DND-41 (cell line): ENCODE measurements around the gene CLDN14.

Experiments used
- ATAC-seq: fragments of 200-7000 bp; cut with Tn5 transposase; 3 replicates; pipeline ENCODE4 v1.9.1; 2021; ENCODE audit warnings: low read depth; ENCODE audit not compliant: insufficient read depth
- DNase-seq: peaks from one replicate; pipeline ENCODE4 v3.0.0-alpha.2; 2020
- H2AFZ ChIP-seq: 2 replicates; pipeline ENCODE4 v1.6.0; 2012; ENCODE audit warnings: low read depth, low read length
- H3K27ac ChIP-seq: 2 replicates; pipeline ENCODE4 v1.5.1; 2012; ENCODE audit warnings: low read length, inconsistent platforms
- H3K27me3 ChIP-seq: fragments of 200-600 bp; sonication (generic); 2 replicates; pipeline ENCODE4 v1.6.0; 2012; ENCODE audit warnings: low read length, mild to moderate bottlenecking, inconsistent platforms; ENCODE audit not compliant: insufficient read depth, poor library complexity
- H3K36me3 ChIP-seq: 2 replicates; pipeline ENCODE4 v1.5.1; 2012; ENCODE audit warnings: low read length, inconsistent platforms; ENCODE audit not compliant: insufficient read depth
- H3K4me1 ChIP-seq: 2 replicates; pipeline ENCODE4 v1.5.1; 2012; ENCODE audit warnings: mild to moderate bottlenecking, low read length; ENCODE audit not compliant: insufficient read depth
- H3K4me2 ChIP-seq: 2 replicates; pipeline ENCODE4 v1.6.0; 2012; ENCODE audit warnings: mild to moderate bottlenecking, moderate library complexity, low read length, inconsistent platforms; ENCODE audit not compliant: insufficient read depth
- H3K4me3 ChIP-seq, 2 experiments: fragments of 200-600 bp in 1 of 2; shearing (Covaris generic) in 1 of 2; 2 replicates each; pipeline ENCODE4 v1.5.1; 2012 to 2016; ENCODE audit warnings: inconsistent platforms in 2 of 2, low read length in 2 of 2, mild to moderate bottlenecking in 2 of 2, low read depth in 1 of 2, moderate library complexity in 1 of 2
- H3K79me2 ChIP-seq: 2 replicates; pipeline ENCODE4 v1.6.0; 2012; ENCODE audit warnings: low read length, inconsistent platforms; ENCODE audit not compliant: insufficient read depth
- H3K9ac ChIP-seq: 2 replicates; pipeline ENCODE4 v1.6.0; 2012; ENCODE audit warnings: low read depth, mild to moderate bottlenecking, inconsistent platforms, low read length, moderate library complexity
- H3K9me3 ChIP-seq: 2 replicates; pipeline ENCODE4 v1.5.1; 2012; ENCODE audit warnings: low read length, moderate library complexity, mild to moderate bottlenecking, inconsistent platforms; ENCODE audit not compliant: insufficient read depth, severe bottlenecking
- H4K20me1 ChIP-seq: 2 replicates; pipeline ENCODE4 v1.6.0; 2012; ENCODE audit warnings: low read length; ENCODE audit not compliant: insufficient read depth
- CTCF ChIP-seq: IDR thresholded peaks from 2 replicates; pipeline ENCODE4 v1.5.1; 2012; ENCODE audit warnings: borderline replicate concordance, low read length, moderate library complexity, mild to moderate bottlenecking; ENCODE audit not compliant: poor library complexity, severe bottlenecking; ENCODE audit errors: extremely low read depth
- EZH2 ChIP-seq: IDR thresholded peaks from 3 replicates; pipeline ENCODE4 v1.6.1; 2012; ENCODE audit warnings: borderline replicate concordance, low read depth, mild to moderate bottlenecking, moderate library complexity, low read length, inconsistent platforms; ENCODE audit not compliant: severe bottlenecking

CLDN14 gene

GRCh38 chr21:36502365-36502764 lies 22.4 kb upstream of the CLDN14 start:
- Histone ChIP-seq H3K4me3 (no peak overlapping the region), H3K4me2 (no peak overlapping the region), H3K79me2 (no peaks in the 10 kb centered on the region), H3K36me3 (no peaks in the 10 kb centered on the region), H3K4me1 (no peaks in the 10 kb centered on the region), H3K9me3 (no peaks in the 10 kb centered on the region), H4K20me1 (no peaks in the 10 kb centered on the region), H3K27me3 (no peaks in the 10 kb centered on the region), H2AFZ (no peak overlapping the region), H3K9ac (no peak overlapping the region), H3K27ac (no peak overlapping the region)
- DNase-seq (no peak), ATAC-seq (no peak)
- TF ChIP-seq EZH2 (no peak), CTCF (no peak)

GRCh38 chr21:36501589-36501892 lies 21.6 kb upstream of the CLDN14 start:
- Histone ChIP-seq H3K4me1 (no peaks in the 10 kb centered on the region), H4K20me1 (no peaks in the 10 kb centered on the region), H3K9ac (no peak overlapping the region), H3K36me3 (no peaks in the 10 kb centered on the region), H3K27me3 (no peaks in the 10 kb centered on the region), H3K27ac (no peak overlapping the region), H3K4me2 (no peak overlapping the region), H2AFZ (no peak overlapping the region), H3K9me3 (no peaks in the 10 kb centered on the region), H3K79me2 (no peaks in the 10 kb centered on the region), H3K4me3 (no peak overlapping the region)
- ATAC-seq: no peak
- TF ChIP-seq CTCF (no peak), EZH2 (no peak)
- DNase-seq: no peak

- no peaks in the 10 kb centered on the region for H4K20me1 ChIP-seq
- no peak for DNase-seq
- no peaks in the 10 kb centered on the region for H3K4me1 ChIP-seq
- H3K36me3 ChIP-seq: no peaks in the 10 kb centered on the region
- H3K9me3 ChIP-seq: no peaks in the 10 kb centered on the region
- no peak overlapping the region for H3K9ac ChIP-seq
- no peak overlapping the region for H3K4me2 ChIP-seq
- no peak for ATAC-seq
- H2AFZ ChIP-seq: no peak overlapping the region
- no peaks in the 10 kb centered on the region for H3K27me3 ChIP-seq
- H3K4me3 ChIP-seq: no peak overlapping the region
- H3K27ac ChIP-seq: no peak overlapping the region
- TF ChIP-seq EZH2 (no peak), CTCF (no peak)
- no peaks in the 10 kb centered on the region for H3K79me2 ChIP-seq
Observed at GRCh38 chr21:36499578-36500471, 19.9 kb upstream of the CLDN14 start.
